H9 (cell line): ENCODE measurements around the gene AFF4. TPM values are rescaled to one million over a fixed set of nuclear protein-coding genes. Genes with fewer than 3 reads are reported as not detected.

Experiments used
- DNase-seq: peaks from one replicate; pipeline ENCODE4 v3.0.0-alpha.2; 2017
- H2AFZ ChIP-seq: one replicate; pipeline ENCODE4 v1.6.1; 2013; ENCODE audit warnings: mild to moderate bottlenecking, low read length, control low read depth, moderate library complexity
- H2AK5ac ChIP-seq: 2 replicates; pipeline ENCODE4 v1.6.1; 2013; ENCODE audit warnings: low read length, control low read depth, mixed read lengths; ENCODE audit not compliant: insufficient read length
- H2BK120ac ChIP-seq: one replicate; pipeline ENCODE4 v1.6.1; 2013; ENCODE audit warnings: low read depth, mild to moderate bottlenecking, low read length, control low read depth, inconsistent platforms; ENCODE audit not compliant: poor library complexity, severe bottlenecking
- H2BK12ac ChIP-seq: 2 replicates; pipeline ENCODE4 v1.6.1; 2013; ENCODE audit warnings: low read length, control low read depth, mixed read lengths, low read depth; ENCODE audit not compliant: insufficient read length
- H2BK15ac ChIP-seq: 2 replicates; pipeline ENCODE4 v1.6.1; 2013; ENCODE audit warnings: low read depth, low read length, control low read depth
- H2BK20ac ChIP-seq: one replicate; pipeline ENCODE4 v1.6.1; 2013; ENCODE audit warnings: low read depth, mild to moderate bottlenecking, low read length, control low read depth, inconsistent platforms; ENCODE audit not compliant: poor library complexity, severe bottlenecking
- H2BK5ac ChIP-seq: 2 replicates; pipeline ENCODE4 v1.6.1; 2013; ENCODE audit warnings: low read length, control low read depth, mixed read lengths; ENCODE audit not compliant: insufficient read length
- H3K14ac ChIP-seq: 2 replicates; pipeline ENCODE4 v1.6.1; 2013; ENCODE audit warnings: low read length, control low read depth; ENCODE audit not compliant: insufficient read depth
- H3K18ac ChIP-seq: 2 replicates; pipeline ENCODE4 v1.6.1; 2013; ENCODE audit warnings: low read depth, mild to moderate bottlenecking, mixed read lengths, low read length, control low read depth; ENCODE audit not compliant: insufficient read length
- H3K23ac ChIP-seq: 2 replicates; pipeline ENCODE4 v1.6.1; 2013; ENCODE audit warnings: low read length, control low read depth, mixed read lengths, low read depth; ENCODE audit not compliant: insufficient read length
- H3K23me2 ChIP-seq: 2 replicates; pipeline ENCODE4 v1.6.1; 2013; ENCODE audit warnings: low read depth, mild to moderate bottlenecking, mixed read lengths, low read length, control low read depth; ENCODE audit not compliant: insufficient read length, poor library complexity, severe bottlenecking
- H3K27ac ChIP-seq: 2 replicates; pipeline ENCODE4 v1.5.1; 2013; ENCODE audit warnings: low read length, control low read depth, mixed read lengths, low read depth; ENCODE audit not compliant: insufficient read length
- H3K27me3 ChIP-seq: 2 replicates; pipeline ENCODE4 v1.6.1; 2013; ENCODE audit warnings: low read length, control low read depth, inconsistent platforms; ENCODE audit not compliant: insufficient read depth
- H3K4ac ChIP-seq: 2 replicates; pipeline ENCODE4 v1.6.1; 2013; ENCODE audit warnings: low read depth, mild to moderate bottlenecking, control low read depth, inconsistent platforms, low read length, moderate library complexity
- H3K4me1 ChIP-seq: 2 replicates; pipeline ENCODE4 v1.6.1; 2013; ENCODE audit warnings: low read length, control low read depth, inconsistent platforms; ENCODE audit not compliant: insufficient read depth
- H3K4me2 ChIP-seq: 2 replicates; pipeline ENCODE4 v1.6.1; 2013; ENCODE audit warnings: low read length, control low read depth, mixed read lengths; ENCODE audit not compliant: insufficient read length, insufficient read depth
- H3K56ac ChIP-seq: 2 replicates; pipeline ENCODE4 v1.6.1; 2013; ENCODE audit warnings: low read depth, mild to moderate bottlenecking, mixed read lengths, low read length, control low read depth; ENCODE audit not compliant: insufficient read length
- H3K79me1 ChIP-seq: 2 replicates; pipeline ENCODE4 v1.6.1; 2013; ENCODE audit warnings: low read depth, mild to moderate bottlenecking, moderate library complexity, low read length, control low read depth, inconsistent platforms; ENCODE audit not compliant: insufficient read depth, poor library complexity, severe bottlenecking
- H3K79me2 ChIP-seq: 2 replicates; pipeline ENCODE4 v1.6.1; 2013; ENCODE audit warnings: low read length, control low read depth, inconsistent platforms; ENCODE audit not compliant: insufficient read depth
- H3K9ac ChIP-seq: 2 replicates; pipeline ENCODE4 v1.6.1; 2013; ENCODE audit warnings: low read length, control low read depth, mixed read lengths; ENCODE audit not compliant: insufficient read length; ENCODE audit errors: extremely low read depth
- H3K9me3 ChIP-seq: one replicate; pipeline ENCODE4 v1.6.1; 2013; ENCODE audit warnings: low read depth, low read length, inconsistent platforms; ENCODE audit not compliant: control insufficient read depth
- H3T11ph ChIP-seq: one replicate; pipeline ENCODE4 v1.6.1; 2013; ENCODE audit warnings: mild to moderate bottlenecking, low read length, control low read depth, inconsistent platforms
- H4K20me1 ChIP-seq: one replicate; pipeline ENCODE4 v1.6.1; 2013; ENCODE audit not compliant: control insufficient read depth, insufficient read length, insufficient read depth
- H4K5ac ChIP-seq: 2 replicates; pipeline ENCODE4 v1.6.1; 2013; ENCODE audit warnings: low read depth, mild to moderate bottlenecking, mixed read lengths, low read length, control low read depth; ENCODE audit not compliant: insufficient read length
- H4K8ac ChIP-seq: replicated peaks from 2 replicates; pipeline ENCODE4 v1.6.1; 2013; ENCODE audit warnings: low read length, control low read depth, mixed read lengths, low read depth; ENCODE audit not compliant: insufficient read length
- H4K91ac ChIP-seq: 2 replicates; pipeline ENCODE4 v1.6.1; 2013; ENCODE audit warnings: low read depth, mild to moderate bottlenecking, moderate library complexity, mixed read lengths, low read length, control low read depth; ENCODE audit not compliant: insufficient read length
- H3K27ac Mint-ChIP-seq, 3 experiments: 2 replicates in 2 of 3; 3 replicates in 1 of 3; pipeline ENCODE4 v1.8.0; 2020 to 2021; ENCODE audit warnings: mixed read lengths in 3 of 3, mild to moderate bottlenecking in 1 of 3, moderate library complexity in 1 of 3
- H3K27me3 Mint-ChIP-seq: 2 replicates; pipeline ENCODE4 v1.8.0; 2021; ENCODE audit warnings: low read depth, mild to moderate bottlenecking, moderate library complexity, mixed read lengths
- H3K36me3 Mint-ChIP-seq, 3 experiments: 2 replicates in 2 of 3; 3 replicates in 1 of 3; pipeline ENCODE4 v1.8.0; 2020 to 2021; ENCODE audit warnings: low read depth in 3 of 3, mixed read lengths in 3 of 3; ENCODE audit not compliant: insufficient read depth in 1 of 3
- H3K4me1 Mint-ChIP-seq, 2 experiments: 2 replicates each; pipeline ENCODE4 v1.8.0; 2020; ENCODE audit warnings: mixed read lengths in 2 of 2
- H3K4me3 Mint-ChIP-seq, 2 experiments: 2 replicates in 1 of 2; 3 replicates in 1 of 2; pipeline ENCODE4 v1.8.0; 2020 to 2021; ENCODE audit warnings: mild to moderate bottlenecking in 2 of 2, mixed read lengths in 2 of 2, moderate library complexity in 1 of 2
- H3K9me3 Mint-ChIP-seq, 2 experiments: 2 replicates in 1 of 2; 3 replicates in 1 of 2; pipeline ENCODE4 v1.8.0; 2020; ENCODE audit warnings: mild to moderate bottlenecking in 2 of 2, mixed read lengths in 2 of 2, moderate library complexity in 1 of 2
- WGBS: extraction: QIAGEN DNeasy Blood & Tissue Kit; methylation state at CpG from one replicate; pipeline ENCODE4 v1.1.7; 2013; ENCODE audit warnings: missing lambda C conversion rate, low lambda C conversion rate, mixed read lengths; ENCODE audit not compliant: insufficient read length; ENCODE audit errors: extremely low coverage; 5-methylcytosine and 5-hydroxymethylcytosine counted together
- total RNA-seq: library from RNA; stranded (reverse); gene quantifications from 2 replicates; pipeline ENCODE4 v1.2.1, GENCODE V29; 2021
- TF ChIP-seq, protein P1 (sequence below): fragments of 200-600 bp; sonication (generic); conservative IDR thresholded peaks from 3 replicates; pipeline ENCODE4 v1.8.0; 2021; ENCODE audit warnings: antibody characterized with exemption, mild to moderate bottlenecking

AFF4 gene
- total RNA-seq, 1 experiment from 2014 or later = 73.2 TPM

DNA sequence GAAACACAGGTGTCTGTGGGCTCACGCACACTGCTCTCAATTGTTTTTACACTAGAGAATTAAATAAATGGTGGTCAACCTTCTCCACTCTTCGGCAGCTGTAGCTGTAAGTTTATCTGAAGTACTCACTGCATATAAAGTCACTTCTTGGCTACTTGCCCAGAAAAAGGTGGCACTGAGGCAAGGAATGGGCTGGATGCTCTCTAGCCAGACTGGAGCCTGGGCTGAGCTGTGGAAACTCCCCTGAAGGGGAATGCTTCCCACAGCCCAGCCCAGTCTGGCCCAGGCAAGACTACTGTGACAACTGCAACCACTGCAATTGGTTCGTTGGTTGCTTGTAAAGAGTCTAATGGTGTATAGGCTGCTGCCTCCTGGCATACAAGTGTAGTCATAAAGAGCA is 85.5 kb downstream of the AFF4 start:
- H2AFZ ChIP-seq = no peak overlapping the region
- H2BK12ac ChIP-seq = no peak overlapping the region
- H3K4me2 ChIP-seq = no peak overlapping the region
- TF ChIP-seq, protein P1, sequence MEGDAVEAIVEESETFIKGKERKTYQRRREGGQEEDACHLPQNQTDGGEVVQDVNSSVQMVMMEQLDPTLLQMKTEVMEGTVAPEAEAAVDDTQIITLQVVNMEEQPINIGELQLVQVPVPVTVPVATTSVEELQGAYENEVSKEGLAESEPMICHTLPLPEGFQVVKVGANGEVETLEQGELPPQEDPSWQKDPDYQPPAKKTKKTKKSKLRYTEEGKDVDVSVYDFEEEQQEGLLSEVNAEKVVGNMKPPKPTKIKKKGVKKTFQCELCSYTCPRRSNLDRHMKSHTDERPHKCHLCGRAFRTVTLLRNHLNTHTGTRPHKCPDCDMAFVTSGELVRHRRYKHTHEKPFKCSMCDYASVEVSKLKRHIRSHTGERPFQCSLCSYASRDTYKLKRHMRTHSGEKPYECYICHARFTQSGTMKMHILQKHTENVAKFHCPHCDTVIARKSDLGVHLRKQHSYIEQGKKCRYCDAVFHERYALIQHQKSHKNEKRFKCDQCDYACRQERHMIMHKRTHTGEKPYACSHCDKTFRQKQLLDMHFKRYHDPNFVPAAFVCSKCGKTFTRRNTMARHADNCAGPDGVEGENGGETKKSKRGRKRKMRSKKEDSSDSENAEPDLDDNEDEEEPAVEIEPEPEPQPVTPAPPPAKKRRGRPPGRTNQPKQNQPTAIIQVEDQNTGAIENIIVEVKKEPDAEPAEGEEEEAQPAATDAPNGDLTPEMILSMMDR = no peak
- Mint-ChIP-seq H3K27ac (no peak overlapping the region), H3K9me3 (no peaks in the 10 kb centered on the region), H3K36me3 (peaks cover 10 to 47% (median 41%) of the 10 kb centered on the region in 3 experiments; a peak in 6 of 7 replicates), H3K27me3 (no peaks in the 10 kb centered on the region), H3K4me1 (no peaks in the 10 kb centered on the region), H3K4me3 (no peak overlapping the region)
- H3K4ac ChIP-seq = no peak overlapping the region
- DNase-seq = no peak
- H3K14ac ChIP-seq = no peak overlapping the region
- H4K91ac ChIP-seq = no peak overlapping the region
- no CpG with 5 or more reads among the region's 3 CpGs for WGBS
- no peaks in the 10 kb centered on the region for H3K9me3 ChIP-seq
- H3K56ac ChIP-seq = no peak overlapping the region
- no peak overlapping the region for H3K27ac ChIP-seq
- H3K27me3 ChIP-seq = no peaks in the 10 kb centered on the region
- H2BK120ac ChIP-seq = no peak overlapping the region
- H2AK5ac ChIP-seq = no peak overlapping the region
- no peak overlapping the region for H3K18ac ChIP-seq
- H3T11ph ChIP-seq = no peak overlapping the region
- no peak overlapping the region for H2BK15ac ChIP-seq
- H4K20me1 ChIP-seq = no peaks in the 10 kb centered on the region
- no peaks in the 10 kb centered on the region for H3K79me1 ChIP-seq
- H3K9ac ChIP-seq = no peak overlapping the region
- no peak overlapping the region for H4K5ac ChIP-seq
- H4K8ac ChIP-seq = no peak overlapping the region
- H2BK5ac ChIP-seq = no peak overlapping the region
- H2BK20ac ChIP-seq = no peak overlapping the region
- no peaks in the 10 kb centered on the region for H3K79me2 ChIP-seq
- H3K23me2 ChIP-seq = no peaks in the 10 kb centered on the region
- no peak overlapping the region for H3K23ac ChIP-seq
- H3K4me1 ChIP-seq = no peaks in the 10 kb centered on the region
